SU-DHL-6 (cell line): ENCODE results near the gene NBDY.

Experiments
- H2AFZ ChIP-seq: fragments of 200-600 bp; sonication (generic); 2 replicates; pipeline ENCODE4 v1.6.1; 2014; ENCODE audit warnings: low read depth, mild to moderate bottlenecking, moderate library complexity, mixed read lengths, antibody characterized with exemption, low read length; ENCODE audit not compliant: severe bottlenecking
- H3F3A ChIP-seq: fragments of 200-600 bp; shearing (Covaris generic); 2 replicates; pipeline ENCODE4 v1.6.0; 2016; ENCODE audit warnings: antibody characterized with exemption, mild to moderate bottlenecking; ENCODE audit not compliant: insufficient read depth
- H3K27ac ChIP-seq: fragments of 200-600 bp; sonication (generic); 2 replicates; pipeline ENCODE4 v1.5.1; 2016; ENCODE audit warnings: low read depth, mild to moderate bottlenecking, low read length, moderate library complexity, mixed read lengths
- H3K27me3 ChIP-seq: fragments of 200-600 bp; sonication (generic), shearing (Covaris generic); 2 replicates; pipeline ENCODE4 v1.6.0; 2014; ENCODE audit warnings: mild to moderate bottlenecking, low read length
- H3K36me3 ChIP-seq: fragments of 200-600 bp; sonication (generic); 2 replicates; pipeline ENCODE4 v1.6.1; 2014; ENCODE audit warnings: mild to moderate bottlenecking, low read length, mixed read lengths
- H3K4me2 ChIP-seq: fragments of 300-600, 200-600 bp; shearing (Covaris generic), sonication (generic); 2 replicates; pipeline ENCODE4 v1.6.0; 2014; ENCODE audit warnings: low read length, low read depth, mild to moderate bottlenecking; ENCODE audit not compliant: poor library complexity, severe bottlenecking
- H3K4me3 ChIP-seq: fragments of 200-600 bp; sonication (generic); 2 replicates; pipeline ENCODE4 v1.5.1; 2014; ENCODE audit warnings: antibody characterized with exemption, low read length, mild to moderate bottlenecking, mixed read lengths; ENCODE audit not compliant: insufficient read depth, poor library complexity, severe bottlenecking
- H3K79me2 ChIP-seq: fragments of 200-600 bp; sonication (generic); 2 replicates; pipeline ENCODE4 v1.6.1; 2014; ENCODE audit warnings: mild to moderate bottlenecking, low read length, moderate library complexity; ENCODE audit not compliant: insufficient read depth
- H3K9ac ChIP-seq: fragments of 200-600 bp; sonication (generic); 2 replicates; pipeline ENCODE4 v1.7.0; 2014; ENCODE audit warnings: mild to moderate bottlenecking, low read length
- H3K9me2 ChIP-seq: fragments of 200-600 bp; sonication (generic); replicated peaks from 2 replicates; pipeline ENCODE4 v1.6.1; 2014; ENCODE audit warnings: low read length; ENCODE audit not compliant: insufficient read depth
- H3K9me3 ChIP-seq: fragments of 200-600 bp; sonication (generic); 2 replicates; pipeline ENCODE4 v1.6.1; 2014; ENCODE audit warnings: low read length, mixed read lengths; ENCODE audit not compliant: insufficient read depth
- H4K20me1 ChIP-seq: fragments of 200-600 bp; sonication (generic); 2 replicates; pipeline ENCODE4 v1.6.1; 2014; ENCODE audit warnings: low read depth, mild to moderate bottlenecking, antibody characterized with exemption, low read length, moderate library complexity, mixed read lengths
- EZH2phosphoT487 ChIP-seq: fragments of 200-600 bp; sonication (generic), shearing (Covaris generic); conservative IDR thresholded peaks from 2 replicates; pipeline ENCODE4 v1.6.1; 2018; ENCODE audit warnings: mild to moderate bottlenecking, antibody characterized with exemption, low read length, moderate library complexity, mixed read lengths
- TF ChIP-seq, protein P1 (sequence below): fragments of 200-600 bp; sonication (generic); IDR thresholded peaks from one replicate; pipeline ENCODE4 v1.5.1; 2017; ENCODE audit warnings: antibody characterized with exemption, mild to moderate bottlenecking, low read length, moderate library complexity; ENCODE audit not compliant: insufficient read depth, poor library complexity, severe bottlenecking

Gene NBDY

DNA sequence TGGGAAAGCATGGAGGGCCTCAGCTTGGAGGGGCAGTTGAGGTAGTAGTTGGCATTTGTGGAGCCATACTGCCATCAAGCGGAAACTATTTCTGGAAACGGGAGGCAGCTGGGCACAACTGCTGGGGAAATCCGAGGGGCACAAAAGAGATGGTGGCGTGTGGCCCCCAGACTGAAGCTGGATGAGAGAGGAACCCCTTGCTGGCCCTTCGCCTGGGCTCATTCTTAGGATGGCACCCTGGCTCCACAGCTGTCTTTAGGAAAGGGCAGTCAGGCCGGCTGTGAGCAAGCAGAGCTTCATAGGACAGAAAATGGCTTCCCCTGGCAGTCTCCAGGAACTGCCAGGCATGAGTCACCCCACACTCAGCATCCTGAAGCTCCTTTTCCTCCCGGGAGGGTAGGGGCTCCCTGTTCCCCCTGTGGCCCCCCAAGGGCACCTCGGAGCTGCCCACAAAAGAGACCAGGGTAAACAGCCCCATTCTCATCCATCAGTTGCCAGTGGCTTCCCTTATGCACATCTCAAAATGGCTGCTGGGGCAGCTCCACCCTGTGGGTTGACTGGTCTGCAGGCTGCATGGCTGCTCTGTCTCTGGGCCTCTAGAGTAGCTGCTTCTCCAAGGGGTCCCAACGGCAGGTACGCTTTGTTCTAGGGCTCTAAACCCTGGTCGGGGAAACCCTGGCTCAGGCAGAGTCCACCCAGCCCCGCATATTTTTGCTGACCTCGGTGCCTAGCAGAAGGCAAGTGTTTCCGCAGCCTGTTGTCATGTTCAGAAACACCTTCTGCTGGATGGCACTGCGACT lies 64.7 kb downstream of the NBDY start:
- no peak overlapping the region for H3K4me3 ChIP-seq
- no peaks in the 10 kb centered on the region for H3K79me2 ChIP-seq
- H4K20me1 ChIP-seq = no peaks in the 10 kb centered on the region
- no peaks in the 10 kb centered on the region for H3K9me3 ChIP-seq
- no peaks in the 10 kb centered on the region for H3K9me2 ChIP-seq
- no peaks in the 10 kb centered on the region for H3F3A ChIP-seq
- H3K4me2 ChIP-seq = no peak overlapping the region
- H3K27ac ChIP-seq = no peak overlapping the region
- H2AFZ ChIP-seq = no peak overlapping the region
- TF ChIP-seq, protein P1, sequence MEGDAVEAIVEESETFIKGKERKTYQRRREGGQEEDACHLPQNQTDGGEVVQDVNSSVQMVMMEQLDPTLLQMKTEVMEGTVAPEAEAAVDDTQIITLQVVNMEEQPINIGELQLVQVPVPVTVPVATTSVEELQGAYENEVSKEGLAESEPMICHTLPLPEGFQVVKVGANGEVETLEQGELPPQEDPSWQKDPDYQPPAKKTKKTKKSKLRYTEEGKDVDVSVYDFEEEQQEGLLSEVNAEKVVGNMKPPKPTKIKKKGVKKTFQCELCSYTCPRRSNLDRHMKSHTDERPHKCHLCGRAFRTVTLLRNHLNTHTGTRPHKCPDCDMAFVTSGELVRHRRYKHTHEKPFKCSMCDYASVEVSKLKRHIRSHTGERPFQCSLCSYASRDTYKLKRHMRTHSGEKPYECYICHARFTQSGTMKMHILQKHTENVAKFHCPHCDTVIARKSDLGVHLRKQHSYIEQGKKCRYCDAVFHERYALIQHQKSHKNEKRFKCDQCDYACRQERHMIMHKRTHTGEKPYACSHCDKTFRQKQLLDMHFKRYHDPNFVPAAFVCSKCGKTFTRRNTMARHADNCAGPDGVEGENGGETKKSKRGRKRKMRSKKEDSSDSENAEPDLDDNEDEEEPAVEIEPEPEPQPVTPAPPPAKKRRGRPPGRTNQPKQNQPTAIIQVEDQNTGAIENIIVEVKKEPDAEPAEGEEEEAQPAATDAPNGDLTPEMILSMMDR = no peak
- no peak for TF ChIP-seq EZH2phosphoT487
- H3K27me3 ChIP-seq = no peaks in the 10 kb centered on the region
- H3K36me3 ChIP-seq = no peaks in the 10 kb centered on the region
- no peak overlapping the region for H3K9ac ChIP-seq

DNA sequence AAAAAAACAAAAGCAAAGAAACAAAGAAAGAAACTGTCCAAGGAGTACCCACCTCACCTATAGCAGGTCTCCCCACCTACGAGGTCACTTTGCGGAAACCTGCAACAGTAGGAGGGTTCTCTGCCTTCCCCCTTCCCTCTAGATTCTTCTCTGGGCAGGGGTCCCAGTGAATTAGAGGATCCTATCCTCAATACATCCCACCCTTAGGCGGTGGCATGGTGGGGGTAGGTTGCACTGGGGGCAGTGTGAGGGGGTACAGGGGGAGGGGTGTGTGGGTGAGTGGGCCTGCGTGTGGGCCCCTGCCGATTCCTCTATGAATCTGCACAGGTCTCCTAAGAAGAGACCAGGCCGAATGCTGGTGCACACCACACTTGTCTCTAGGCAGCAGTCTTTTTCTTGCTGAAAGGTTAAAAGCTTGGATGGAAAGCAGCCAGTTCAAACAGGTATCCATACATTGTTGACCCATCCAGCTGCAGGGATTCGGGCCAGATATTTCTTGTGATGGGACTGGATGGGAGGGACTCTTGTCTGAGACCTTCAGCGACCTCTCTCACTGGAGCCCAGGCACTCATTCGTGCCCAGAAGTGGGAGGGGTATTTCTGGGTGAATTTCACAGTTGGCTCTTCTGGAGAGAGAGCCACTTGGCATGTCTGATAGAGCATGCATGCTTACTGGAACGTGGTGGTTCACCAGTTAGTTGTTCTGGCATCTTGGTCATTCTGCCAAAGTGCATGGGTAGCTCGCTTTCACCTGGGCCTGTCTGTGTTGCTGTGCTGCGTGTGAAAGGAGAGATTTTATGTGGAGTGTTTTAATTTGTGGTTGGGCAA lies 65.6 kb downstream of the NBDY start:
- H3K9ac ChIP-seq = no peak overlapping the region
- H3K27me3 ChIP-seq = no peaks in the 10 kb centered on the region
- no peak overlapping the region for H2AFZ ChIP-seq
- no peaks in the 10 kb centered on the region for H3K9me2 ChIP-seq
- no peaks in the 10 kb centered on the region for H3K79me2 ChIP-seq
- H3K36me3 ChIP-seq = no peaks in the 10 kb centered on the region
- no peaks in the 10 kb centered on the region for H3F3A ChIP-seq
- H4K20me1 ChIP-seq = no peaks in the 10 kb centered on the region
- TF ChIP-seq EZH2phosphoT487 = no peak
- TF ChIP-seq, protein P1 = no peak
- no peak overlapping the region for H3K27ac ChIP-seq
- no peaks in the 10 kb centered on the region for H3K9me3 ChIP-seq
- no peak overlapping the region for H3K4me2 ChIP-seq
- H3K4me3 ChIP-seq = no peak overlapping the region

DNA sequence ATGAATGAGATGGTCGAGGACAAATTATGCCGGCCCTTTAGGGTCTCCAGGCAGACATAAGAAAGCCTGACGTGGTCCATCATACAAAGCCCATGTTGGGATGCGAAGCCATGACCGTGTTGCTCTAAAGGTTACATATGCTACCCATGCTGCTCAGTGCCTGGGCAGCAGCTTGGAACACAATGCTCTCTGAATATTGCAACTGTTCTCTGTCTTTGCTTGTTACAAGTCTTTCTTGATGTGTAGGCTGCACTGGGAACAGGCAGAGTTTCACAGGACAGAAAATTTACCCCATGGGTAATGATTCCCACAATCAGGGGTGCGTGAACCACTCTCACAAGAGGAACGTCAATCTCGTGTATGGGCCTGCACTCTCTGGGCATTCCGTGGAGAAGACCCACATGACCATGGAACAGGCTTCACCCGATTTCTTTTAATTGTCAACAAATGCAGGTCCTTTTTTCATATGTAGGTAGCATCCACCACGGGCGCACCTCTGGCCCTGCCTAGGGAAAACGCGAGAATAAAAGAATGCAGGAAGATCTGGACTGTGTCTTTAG lies 66.3 kb downstream of the NBDY start:
- H4K20me1 ChIP-seq = no peaks in the 10 kb centered on the region
- TF ChIP-seq EZH2phosphoT487 = no peak
- TF ChIP-seq, protein P1 = no peak
- no peaks in the 10 kb centered on the region for H3K36me3 ChIP-seq

More for the DNA sequence above, 66.3 kb downstream of the NBDY start:
- Histone ChIP-seq H3K27ac (no peak overlapping the region), H3K9me2 (no peaks in the 10 kb centered on the region), H3K79me2 (no peaks in the 10 kb centered on the region), H3K9ac (no peak overlapping the region), H3F3A (no peaks in the 10 kb centered on the region), H3K4me2 (no peak overlapping the region), H3K9me3 (no peaks in the 10 kb centered on the region), H3K4me3 (no peak overlapping the region), H2AFZ (no peak overlapping the region), H3K27me3 (no peaks in the 10 kb centered on the region)
